Hematopoietic multipotent progenitor cell treated with erythropoietin and hydrocortisone succinate and interleukin-3 and kit ligand, for 8 days (in vitro differentiated cells): ENCODE data around the gene CELF5.
"Not testable (repeated sequence)": the region's sequence is repeated elsewhere in the genome, so short reads cannot be mapped to it uniquely, and the experiment has no call there.

Experiments
- DNase-seq: peaks from one replicate; pipeline ENCODE4 v3.0.0-alpha.2; 2015

The CELF5 gene

GRCh38 chr19:3208317-3209207 lies 15.9 kb upstream of the CELF5 start:
- no peak for DNase-seq

- DNase-seq = peak; percentile 70
Measured at GRCh38 chr19:3210347-3211017, 14.0 kb upstream of the CELF5 start.

GRCh38 chr19:3211191-3211590 lies 13.3 kb upstream of the CELF5 start:
- DNase-seq = no peak

- DNase-seq = no peak
Measured at GRCh38 chr19:3213159-3213558, 11.3 kb upstream of the CELF5 start.

GRCh38 chr19:3216874-3217273 lies 7.6 kb upstream of the CELF5 start:
- no peak for DNase-seq

- DNase-seq = no peak
Measured at GRCh38 chr19:3220576-3220975, 3.9 kb upstream of the CELF5 start.

- not testable (repeated sequence) for DNase-seq
Measured at GRCh38 chr19:3221576-3221975, 2.9 kb upstream of the CELF5 start.

GRCh38 chr19:3222709-3223108 lies 1.8 kb upstream of the CELF5 start:
- no peak for DNase-seq

GRCh38 chr19:3225169-3225485 lies 666 bp downstream of the CELF5 start:
- no peak for DNase-seq

GRCh38 chr19:3225677-3226093 lies 1.2 kb downstream of the CELF5 start:
- no peak for DNase-seq

- no peak for DNase-seq
Measured at GRCh38 chr19:3227054-3227626, 2.7 kb downstream of the CELF5 start.

- DNase-seq = no peak
Measured at GRCh38 chr19:3229346-3229743, 4.9 kb downstream of the CELF5 start.

- no peak for DNase-seq
Measured at GRCh38 chr19:3229888-3230496, 5.5 kb downstream of the CELF5 start.

- DNase-seq = no peak
Measured at GRCh38 chr19:3231288-3231687, 6.8 kb downstream of the CELF5 start.

- no peak for DNase-seq
Measured at GRCh38 chr19:3233116-3233515, 8.7 kb downstream of the CELF5 start.

- no peak for DNase-seq
Measured at GRCh38 chr19:3233831-3234230, 9.4 kb downstream of the CELF5 start.

- DNase-seq = no peak
Measured at GRCh38 chr19:3234800-3235199, 10.3 kb downstream of the CELF5 start.

- DNase-seq = not testable (repeated sequence)
Measured at GRCh38 chr19:3235604-3236003, 11.1 kb downstream of the CELF5 start.

GRCh38 chr19:3236272-3236671 lies 11.8 kb downstream of the CELF5 start:
- no peak for DNase-seq

- DNase-seq = no peak
Measured at GRCh38 chr19:3238066-3238561, 13.7 kb downstream of the CELF5 start.

- DNase-seq = no peak
Measured at GRCh38 chr19:3239367-3239766, 14.9 kb downstream of the CELF5 start.

- DNase-seq = peak; percentile 76
Measured at GRCh38 chr19:3243819-3244700, 19.6 kb downstream of the CELF5 start.
